Smooth muscle cell (in vitro differentiated cells): ENCODE results near the gene TXNDC17. TPM values are rescaled to one million over a fixed set of nuclear protein-coding genes. Genes with fewer than 3 reads are reported as not detected.

Experiments used
- DNase-seq: peaks from one replicate; lab custom pipeline; 2025; ENCODE audit not compliant: unreplicated experiment; lab: John Stamatoyannopoulos, UW
- H2AFZ ChIP-seq: fragments of 200-600 bp; sonication (generic); 2 replicates; pipeline ENCODE4 v1.6.0; 2016; ENCODE audit warnings: antibody characterized with exemption, low read depth, mild to moderate bottlenecking
- H3F3A ChIP-seq: fragments of 200-600 bp; sonication (generic); 2 replicates; pipeline ENCODE4 v1.6.0; 2017; ENCODE audit warnings: antibody characterized with exemption, low read depth
- H3K27ac ChIP-seq: fragments of 200-600 bp; sonication (generic); 2 replicates; pipeline ENCODE4 v1.5.1; 2016; ENCODE audit warnings: low read depth, mild to moderate bottlenecking
- H3K27me3 ChIP-seq: fragments of 200-600 bp; sonication (generic); 2 replicates; pipeline ENCODE4 v1.6.1; 2016; ENCODE audit warnings: low read depth, mild to moderate bottlenecking
- H3K36me3 ChIP-seq: fragments of 200-600 bp; sonication (generic); 2 replicates; pipeline ENCODE4 v1.5.1; 2016; ENCODE audit warnings: low read depth
- H3K4me1 ChIP-seq: fragments of 200-600 bp; sonication (generic); 2 replicates; pipeline ENCODE4 v1.5.1; 2016; ENCODE audit warnings: low read depth
- H3K4me2 ChIP-seq: fragments of 200-600 bp; sonication (generic); 2 replicates; pipeline ENCODE4 v1.6.0; 2016; ENCODE audit warnings: mild to moderate bottlenecking
- H3K4me3 ChIP-seq: fragments of 200-600 bp; sonication (generic); 2 replicates; pipeline ENCODE4 v1.5.1; 2016; ENCODE audit warnings: mild to moderate bottlenecking
- H3K79me2 ChIP-seq: fragments of 200-600 bp; sonication (generic); 2 replicates; pipeline ENCODE4 v1.6.0; 2016; ENCODE audit warnings: low read depth, mild to moderate bottlenecking
- H3K9ac ChIP-seq: fragments of 200-600 bp; sonication (generic); 2 replicates; pipeline ENCODE4 v1.6.0; 2016; ENCODE audit warnings: low read depth
- H3K9me3 ChIP-seq: fragments of 200-600 bp; sonication (generic); replicated peaks from 2 replicates; pipeline ENCODE4 v1.5.1; 2016; ENCODE audit warnings: low read depth
- H4K20me1 ChIP-seq: fragments of 200-600 bp; sonication (generic); 2 replicates; pipeline ENCODE4 v1.6.0; 2016; ENCODE audit warnings: low read depth
- WGBS: methylation state at CpG from one replicate; pipeline ENCODE4 v1.1.7; 2016; ENCODE audit warnings: low lambda C conversion rate; 5-methylcytosine and 5-hydroxymethylcytosine counted together
- polyA plus RNA-seq: library from polyadenylated mRNA; unstranded; fragments of >200 nt; fragmentation: Nextera tagmentation; extraction: Ambion mirVana; gene quantifications from 2 replicates; pipeline ENCODE4 v1.2.1, GENCODE V29; 2016
- total RNA-seq: library from RNA; depleted of rRNA; stranded (reverse); fragments of >200 nt; gene quantifications from 2 replicates; pipeline ENCODE4 v1.2.3, GENCODE V29; 2014
- TF ChIP-seq, protein P1 (sequence below): fragments of 200-600 bp; sonication (generic); IDR thresholded peaks from 2 replicates; pipeline ENCODE4 v1.5.1; 2017; ENCODE audit warnings: borderline replicate concordance, mild to moderate bottlenecking, antibody characterized with exemption; ENCODE audit not compliant: insufficient read depth, poor library complexity, severe bottlenecking

Gene TXNDC17
- total and polyA plus RNA-seq, 2 experiments from 2014 or later = 363 to 431 TPM

DNA sequence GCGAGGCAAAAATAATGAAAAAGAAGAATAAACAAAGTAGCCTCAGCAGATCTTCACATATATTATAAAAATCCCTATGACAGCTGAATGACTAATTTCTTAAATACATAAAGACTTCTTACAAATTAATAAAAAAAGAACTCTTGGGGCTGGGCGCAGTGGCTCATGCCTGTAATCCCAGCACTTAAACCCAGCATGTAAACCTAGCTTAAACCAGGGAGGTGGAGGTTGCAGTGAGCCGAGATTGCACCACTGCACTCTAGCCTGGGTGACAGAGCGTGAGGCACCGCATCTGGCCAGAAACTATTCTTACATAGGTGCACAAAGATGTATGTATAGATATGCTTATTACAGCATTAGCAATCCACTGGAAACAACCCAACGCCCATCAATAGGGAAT, 38.4 kb downstream of the TXNDC17 start:
- Histone ChIP-seq H2AFZ (no peak overlapping the region), H3K79me2 (no peaks in the 10 kb centered on the region), H3K9me3 (no peaks in the 10 kb centered on the region), H3K27ac (no peak overlapping the region), H3K4me1 (no peaks in the 10 kb centered on the region), H4K20me1 (no peaks in the 10 kb centered on the region), H3K9ac (no peak overlapping the region), H3K27me3 (peaks cover 16% of the 10 kb centered on the region), H3K4me3 (no peak overlapping the region), H3F3A (no peaks in the 10 kb centered on the region), H3K4me2 (no peak overlapping the region), H3K36me3 (no peaks in the 10 kb centered on the region)
- TF ChIP-seq, protein P1, sequence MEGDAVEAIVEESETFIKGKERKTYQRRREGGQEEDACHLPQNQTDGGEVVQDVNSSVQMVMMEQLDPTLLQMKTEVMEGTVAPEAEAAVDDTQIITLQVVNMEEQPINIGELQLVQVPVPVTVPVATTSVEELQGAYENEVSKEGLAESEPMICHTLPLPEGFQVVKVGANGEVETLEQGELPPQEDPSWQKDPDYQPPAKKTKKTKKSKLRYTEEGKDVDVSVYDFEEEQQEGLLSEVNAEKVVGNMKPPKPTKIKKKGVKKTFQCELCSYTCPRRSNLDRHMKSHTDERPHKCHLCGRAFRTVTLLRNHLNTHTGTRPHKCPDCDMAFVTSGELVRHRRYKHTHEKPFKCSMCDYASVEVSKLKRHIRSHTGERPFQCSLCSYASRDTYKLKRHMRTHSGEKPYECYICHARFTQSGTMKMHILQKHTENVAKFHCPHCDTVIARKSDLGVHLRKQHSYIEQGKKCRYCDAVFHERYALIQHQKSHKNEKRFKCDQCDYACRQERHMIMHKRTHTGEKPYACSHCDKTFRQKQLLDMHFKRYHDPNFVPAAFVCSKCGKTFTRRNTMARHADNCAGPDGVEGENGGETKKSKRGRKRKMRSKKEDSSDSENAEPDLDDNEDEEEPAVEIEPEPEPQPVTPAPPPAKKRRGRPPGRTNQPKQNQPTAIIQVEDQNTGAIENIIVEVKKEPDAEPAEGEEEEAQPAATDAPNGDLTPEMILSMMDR = no peak
- DNase-seq = no peak
- 82% methylated on average over 6 of the region's 6 CpGs for WGBS

DNA sequence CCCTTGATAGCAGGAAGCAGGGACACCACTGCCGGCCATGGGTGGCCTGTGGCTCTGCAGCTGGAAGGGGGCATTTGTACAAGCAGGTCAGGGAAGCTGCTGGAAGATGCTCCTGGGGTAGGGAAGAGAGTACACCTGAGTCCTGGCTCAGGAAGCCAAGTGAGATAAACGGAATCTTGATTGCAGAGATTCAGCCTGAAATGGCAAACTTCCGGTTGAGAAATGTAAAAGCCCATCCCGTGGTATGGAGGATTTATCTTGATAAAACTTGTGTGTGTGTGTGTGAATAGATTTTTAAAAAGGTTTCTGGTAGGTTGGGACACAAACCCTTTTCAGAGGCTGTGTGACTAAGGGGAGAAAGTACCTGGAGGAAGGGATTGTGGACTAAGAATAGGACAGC, 40.3 kb downstream of the TXNDC17 start:
- no peak overlapping the region for H2AFZ ChIP-seq
- no peaks in the 10 kb centered on the region for H3F3A ChIP-seq
- H4K20me1 ChIP-seq = no peaks in the 10 kb centered on the region
- H3K9me3 ChIP-seq = no peaks in the 10 kb centered on the region
- H3K9ac ChIP-seq = no peak overlapping the region
- no peak overlapping the region for H3K4me3 ChIP-seq
- H3K79me2 ChIP-seq = no peaks in the 10 kb centered on the region
- no peak overlapping the region for H3K4me2 ChIP-seq
- TF ChIP-seq, protein P1 = no peak
- no peaks in the 10 kb centered on the region for H3K36me3 ChIP-seq
- H3K27me3 ChIP-seq = peaks cover 18% of the 10 kb centered on the region
- H3K27ac ChIP-seq = no peak overlapping the region
- no peaks in the 10 kb centered on the region for H3K4me1 ChIP-seq
- 86% methylated on average over 4 of the region's 4 CpGs for WGBS
- DNase-seq = no peak

DNA sequence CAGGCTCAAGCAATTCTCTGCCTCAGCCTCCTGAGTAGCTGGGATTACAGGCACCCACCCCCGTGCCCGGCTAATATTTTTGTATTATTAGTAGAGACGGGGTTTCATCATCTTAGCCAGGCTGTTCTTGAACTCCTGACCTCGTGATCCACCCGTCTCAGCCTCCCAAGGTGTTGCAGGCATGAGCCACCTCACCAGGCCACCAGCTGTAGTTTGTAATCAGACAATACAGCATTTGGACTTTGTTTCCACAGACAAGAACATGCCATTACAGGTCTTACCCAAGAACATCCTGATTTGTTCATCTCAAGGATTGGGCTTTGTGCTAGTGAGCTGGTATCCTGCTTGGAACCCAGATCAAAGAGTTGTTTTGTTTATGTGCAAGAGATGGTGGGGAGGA, 40.8 kb downstream of the TXNDC17 start:
- no peak for DNase-seq
- no peaks in the 10 kb centered on the region for H3F3A ChIP-seq
- H3K9me3 ChIP-seq = no peaks in the 10 kb centered on the region
- H3K27me3 ChIP-seq = peaks cover 18% of the 10 kb centered on the region
- 87% methylated on average over 5 of the region's 5 CpGs for WGBS
- H2AFZ ChIP-seq = no peak overlapping the region
- no peaks in the 10 kb centered on the region for H3K4me1 ChIP-seq
- H3K9ac ChIP-seq = no peak overlapping the region
- H3K36me3 ChIP-seq = no peaks in the 10 kb centered on the region
- H3K4me3 ChIP-seq = no peak overlapping the region
- H4K20me1 ChIP-seq = no peaks in the 10 kb centered on the region
- H3K27ac ChIP-seq = no peak overlapping the region
- TF ChIP-seq, protein P1 = no peak
- H3K79me2 ChIP-seq = no peaks in the 10 kb centered on the region
- no peak overlapping the region for H3K4me2 ChIP-seq

DNA sequence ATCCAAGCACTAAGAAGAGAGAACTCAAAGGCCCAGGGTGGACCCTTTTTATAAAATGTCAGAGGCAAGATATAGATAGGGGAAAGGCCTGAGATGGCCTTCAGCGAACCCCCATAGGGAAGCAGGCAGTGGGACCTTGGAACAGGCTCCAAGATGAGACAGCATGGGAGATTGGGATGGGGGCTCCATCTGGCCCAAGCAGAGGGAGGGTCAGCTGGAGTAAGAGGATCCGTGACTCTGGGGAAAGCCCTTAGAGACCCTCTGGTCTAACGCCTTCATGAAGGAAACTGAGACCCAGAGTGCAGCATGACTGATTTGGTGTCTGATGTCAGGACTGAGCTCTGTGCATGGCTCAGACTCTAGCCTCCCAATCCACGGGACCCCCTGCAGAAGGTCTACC, 41.5 kb downstream of the TXNDC17 start:
- Histone ChIP-seq H3F3A (no peaks in the 10 kb centered on the region), H3K79me2 (no peaks in the 10 kb centered on the region)

More for the DNA sequence above, 41.5 kb downstream of the TXNDC17 start:
- TF ChIP-seq, protein P1 = no peak
- peaks cover 21% of the 10 kb centered on the region for H3K27me3 ChIP-seq
- H4K20me1 ChIP-seq = no peaks in the 10 kb centered on the region
- H3K4me1 ChIP-seq = no peaks in the 10 kb centered on the region
- 90% methylated on average over 4 of the region's 4 CpGs for WGBS
- no peak overlapping the region for H2AFZ ChIP-seq
- no peak overlapping the region for H3K4me2 ChIP-seq
- no peak overlapping the region for H3K9ac ChIP-seq
- no peak for DNase-seq
- no peaks in the 10 kb centered on the region for H3K36me3 ChIP-seq
- no peak overlapping the region for H3K4me3 ChIP-seq
- H3K9me3 ChIP-seq = no peaks in the 10 kb centered on the region
- H3K27ac ChIP-seq = no peak overlapping the region
